ENCODE data around the gene FAU. TPM values are rescaled to one million over a fixed set of nuclear protein-coding genes. Genes with fewer than 3 reads are reported as not detected.

Gene FAU
- total and polyA plus RNA-seq, 9 of the 15 experiments (the other 6 are each of a cell fraction or from before 2014, with no cell fraction given): 433 to 1,827 (median 942) TPM

DNA sequence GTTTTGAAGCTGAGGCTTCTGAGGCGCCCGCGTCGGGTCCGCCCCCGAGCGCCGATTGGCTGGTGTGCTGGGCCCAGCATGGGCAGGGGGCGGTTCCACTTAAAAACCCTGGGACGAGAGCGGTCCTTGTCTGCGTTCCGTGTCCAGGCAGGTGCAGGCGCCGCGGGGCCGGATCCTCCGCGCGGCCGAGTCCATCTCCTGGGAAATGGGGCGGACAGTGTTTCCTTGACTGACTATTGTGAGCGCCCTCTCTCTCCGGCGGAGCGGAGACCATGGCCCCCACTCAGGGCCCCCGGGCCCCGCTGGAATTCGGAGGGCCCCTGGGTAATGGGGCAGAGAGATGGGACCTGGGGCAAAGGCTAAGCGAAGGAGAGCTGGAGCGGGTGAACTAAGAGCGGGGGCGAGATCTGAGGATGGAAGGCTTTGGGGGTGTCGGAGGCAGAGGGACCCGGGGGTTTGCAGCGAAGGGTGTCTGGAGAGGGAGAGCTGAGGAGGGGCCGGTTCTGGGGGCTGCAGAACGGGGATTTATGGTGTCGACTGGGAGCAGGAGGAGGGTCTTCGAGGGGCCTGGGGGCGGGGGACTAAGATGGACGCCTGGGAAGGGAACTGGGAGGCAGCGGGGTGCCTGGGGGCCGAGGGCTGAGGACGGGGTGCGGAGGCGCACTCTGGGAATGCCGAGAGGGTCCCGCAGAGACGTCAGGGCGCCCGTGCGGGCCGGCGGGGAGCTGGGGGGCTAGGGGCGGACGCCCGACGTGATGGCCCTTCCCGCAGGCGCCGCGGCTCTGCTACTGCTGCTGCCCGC lies 10.0 kb downstream of the FAU start, which contains the start of gene TM7SF2 (continued):
- TF ChIP-seq, protein P1, sequence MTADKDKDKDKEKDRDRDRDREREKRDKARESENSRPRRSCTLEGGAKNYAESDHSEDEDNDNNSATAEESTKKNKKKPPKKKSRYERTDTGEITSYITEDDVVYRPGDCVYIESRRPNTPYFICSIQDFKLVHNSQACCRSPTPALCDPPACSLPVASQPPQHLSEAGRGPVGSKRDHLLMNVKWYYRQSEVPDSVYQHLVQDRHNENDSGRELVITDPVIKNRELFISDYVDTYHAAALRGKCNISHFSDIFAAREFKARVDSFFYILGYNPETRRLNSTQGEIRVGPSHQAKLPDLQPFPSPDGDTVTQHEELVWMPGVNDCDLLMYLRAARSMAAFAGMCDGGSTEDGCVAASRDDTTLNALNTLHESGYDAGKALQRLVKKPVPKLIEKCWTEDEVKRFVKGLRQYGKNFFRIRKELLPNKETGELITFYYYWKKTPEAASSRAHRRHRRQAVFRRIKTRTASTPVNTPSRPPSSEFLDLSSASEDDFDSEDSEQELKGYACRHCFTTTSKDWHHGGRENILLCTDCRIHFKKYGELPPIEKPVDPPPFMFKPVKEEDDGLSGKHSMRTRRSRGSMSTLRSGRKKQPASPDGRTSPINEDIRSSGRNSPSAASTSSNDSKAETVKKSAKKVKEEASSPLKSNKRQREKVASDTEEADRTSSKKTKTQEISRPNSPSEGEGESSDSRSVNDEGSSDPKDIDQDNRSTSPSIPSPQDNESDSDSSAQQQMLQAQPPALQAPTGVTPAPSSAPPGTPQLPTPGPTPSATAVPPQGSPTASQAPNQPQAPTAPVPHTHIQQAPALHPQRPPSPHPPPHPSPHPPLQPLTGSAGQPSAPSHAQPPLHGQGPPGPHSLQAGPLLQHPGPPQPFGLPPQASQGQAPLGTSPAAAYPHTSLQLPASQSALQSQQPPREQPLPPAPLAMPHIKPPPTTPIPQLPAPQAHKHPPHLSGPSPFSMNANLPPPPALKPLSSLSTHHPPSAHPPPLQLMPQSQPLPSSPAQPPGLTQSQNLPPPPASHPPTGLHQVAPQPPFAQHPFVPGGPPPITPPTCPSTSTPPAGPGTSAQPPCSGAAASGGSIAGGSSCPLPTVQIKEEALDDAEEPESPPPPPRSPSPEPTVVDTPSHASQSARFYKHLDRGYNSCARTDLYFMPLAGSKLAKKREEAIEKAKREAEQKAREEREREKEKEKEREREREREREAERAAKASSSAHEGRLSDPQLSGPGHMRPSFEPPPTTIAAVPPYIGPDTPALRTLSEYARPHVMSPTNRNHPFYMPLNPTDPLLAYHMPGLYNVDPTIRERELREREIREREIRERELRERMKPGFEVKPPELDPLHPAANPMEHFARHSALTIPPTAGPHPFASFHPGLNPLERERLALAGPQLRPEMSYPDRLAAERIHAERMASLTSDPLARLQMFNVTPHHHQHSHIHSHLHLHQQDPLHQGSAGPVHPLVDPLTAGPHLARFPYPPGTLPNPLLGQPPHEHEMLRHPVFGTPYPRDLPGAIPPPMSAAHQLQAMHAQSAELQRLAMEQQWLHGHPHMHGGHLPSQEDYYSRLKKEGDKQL (CRISPR knock-in tag; IDR thresholded peaks at IDR 0.05; ENCODE audit: borderline replicate concordance): 0 out of 2 replicates have a peak, but pooled peaks have one; percentile 12
- TF ChIP-seq TFAM (CRISPR knock-in tag; conservative IDR thresholded peaks at IDR 0.05) (no peak), STAG1 (CRISPR knock-in tag; IDR thresholded peaks at IDR 0.05; ENCODE audit: borderline replicate concordance) (no peak), HMG20B (CRISPR knock-in tag; IDR thresholded peaks at IDR 0.05) (no peak), TEAD2 (tag; IDR thresholded peaks at IDR 0.05) (no peak), ZKSCAN8 (CRISPR knock-in tag; IDR thresholded peaks at IDR 0.05) (no peak), EGR1 (conservative IDR thresholded peaks at IDR 0.05) (peak; percentile 67), ZNF232 (CRISPR knock-in tag; IDR thresholded peaks at IDR 0.05) (no peak), NR2F6 (CRISPR knock-in tag; IDR thresholded peaks at IDR 0.05) (no peak), PYGO2 (tag; IDR thresholded peaks at IDR 0.05) (no peak)
- TF ChIP-seq, protein P2, sequence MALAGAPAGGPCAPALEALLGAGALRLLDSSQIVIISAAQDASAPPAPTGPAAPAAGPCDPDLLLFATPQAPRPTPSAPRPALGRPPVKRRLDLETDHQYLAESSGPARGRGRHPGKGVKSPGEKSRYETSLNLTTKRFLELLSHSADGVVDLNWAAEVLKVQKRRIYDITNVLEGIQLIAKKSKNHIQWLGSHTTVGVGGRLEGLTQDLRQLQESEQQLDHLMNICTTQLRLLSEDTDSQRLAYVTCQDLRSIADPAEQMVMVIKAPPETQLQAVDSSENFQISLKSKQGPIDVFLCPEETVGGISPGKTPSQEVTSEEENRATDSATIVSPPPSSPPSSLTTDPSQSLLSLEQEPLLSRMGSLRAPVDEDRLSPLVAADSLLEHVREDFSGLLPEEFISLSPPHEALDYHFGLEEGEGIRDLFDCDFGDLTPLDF (CRISPR knock-in tag; IDR thresholded peaks at IDR 0.05): no peak
- TF ChIP-seq, protein P3, sequence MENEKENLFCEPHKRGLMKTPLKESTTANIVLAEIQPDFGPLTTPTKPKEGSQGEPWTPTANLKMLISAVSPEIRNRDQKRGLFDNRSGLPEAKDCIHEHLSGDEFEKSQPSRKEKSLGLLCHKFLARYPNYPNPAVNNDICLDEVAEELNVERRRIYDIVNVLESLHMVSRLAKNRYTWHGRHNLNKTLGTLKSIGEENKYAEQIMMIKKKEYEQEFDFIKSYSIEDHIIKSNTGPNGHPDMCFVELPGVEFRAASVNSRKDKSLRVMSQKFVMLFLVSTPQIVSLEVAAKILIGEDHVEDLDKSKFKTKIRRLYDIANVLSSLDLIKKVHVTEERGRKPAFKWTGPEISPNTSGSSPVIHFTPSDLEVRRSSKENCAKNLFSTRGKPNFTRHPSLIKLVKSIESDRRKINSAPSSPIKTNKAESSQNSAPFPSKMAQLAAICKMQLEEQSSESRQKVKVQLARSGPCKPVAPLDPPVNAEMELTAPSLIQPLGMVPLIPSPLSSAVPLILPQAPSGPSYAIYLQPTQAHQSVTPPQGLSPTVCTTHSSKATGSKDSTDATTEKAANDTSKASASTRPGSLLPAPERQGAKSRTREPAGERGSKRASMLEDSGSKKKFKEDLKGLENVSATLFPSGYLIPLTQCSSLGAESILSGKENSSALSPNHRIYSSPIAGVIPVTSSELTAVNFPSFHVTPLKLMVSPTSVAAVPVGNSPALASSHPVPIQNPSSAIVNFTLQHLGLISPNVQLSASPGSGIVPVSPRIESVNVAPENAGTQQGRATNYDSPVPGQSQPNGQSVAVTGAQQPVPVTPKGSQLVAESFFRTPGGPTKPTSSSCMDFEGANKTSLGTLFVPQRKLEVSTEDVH (IDR thresholded peaks at IDR 0.05; ENCODE audit: low read depth, partially characterized antibody): no peak
- TF ChIP-seq, protein P4, sequence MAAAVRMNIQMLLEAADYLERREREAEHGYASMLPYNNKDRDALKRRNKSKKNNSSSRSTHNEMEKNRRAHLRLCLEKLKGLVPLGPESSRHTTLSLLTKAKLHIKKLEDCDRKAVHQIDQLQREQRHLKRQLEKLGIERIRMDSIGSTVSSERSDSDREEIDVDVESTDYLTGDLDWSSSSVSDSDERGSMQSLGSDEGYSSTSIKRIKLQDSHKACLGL (CRISPR knock-in tag; IDR thresholded peaks at IDR 0.05; ENCODE audit: borderline replicate concordance, poor library complexity, severe bottlenecking): no peak
- TF ChIP-seq, protein P5, sequence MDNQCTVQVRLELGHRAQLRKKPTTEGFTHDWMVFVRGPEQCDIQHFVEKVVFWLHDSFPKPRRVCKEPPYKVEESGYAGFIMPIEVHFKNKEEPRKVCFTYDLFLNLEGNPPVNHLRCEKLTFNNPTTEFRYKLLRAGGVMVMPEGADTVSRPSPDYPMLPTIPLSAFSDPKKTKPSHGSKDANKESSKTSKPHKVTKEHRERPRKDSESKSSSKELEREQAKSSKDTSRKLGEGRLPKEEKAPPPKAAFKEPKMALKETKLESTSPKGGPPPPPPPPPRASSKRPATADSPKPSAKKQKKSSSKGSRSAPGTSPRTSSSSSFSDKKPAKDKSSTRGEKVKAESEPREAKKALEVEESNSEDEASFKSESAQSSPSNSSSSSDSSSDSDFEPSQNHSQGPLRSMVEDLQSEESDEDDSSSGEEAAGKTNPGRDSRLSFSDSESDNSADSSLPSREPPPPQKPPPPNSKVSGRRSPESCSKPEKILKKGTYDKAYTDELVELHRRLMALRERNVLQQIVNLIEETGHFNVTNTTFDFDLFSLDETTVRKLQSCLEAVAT (IDR thresholded peaks at IDR 0.05): no peak
